HG02623 (cell line): ENCODE results near the gene CFAP20DC.
"Not testable (repeated sequence)": the region's sequence is repeated elsewhere in the genome, so short reads cannot be mapped to it uniquely, and the experiment has no call there.

Experiments
- ATAC-seq: cut with Tn5 transposase; IDR thresholded peaks from one replicate; pipeline ENCODE4 v1.9.1; 2021; ENCODE audit warnings: moderate library complexity; ENCODE audit not compliant: unreplicated experiment

The CFAP20DC gene

DNA sequence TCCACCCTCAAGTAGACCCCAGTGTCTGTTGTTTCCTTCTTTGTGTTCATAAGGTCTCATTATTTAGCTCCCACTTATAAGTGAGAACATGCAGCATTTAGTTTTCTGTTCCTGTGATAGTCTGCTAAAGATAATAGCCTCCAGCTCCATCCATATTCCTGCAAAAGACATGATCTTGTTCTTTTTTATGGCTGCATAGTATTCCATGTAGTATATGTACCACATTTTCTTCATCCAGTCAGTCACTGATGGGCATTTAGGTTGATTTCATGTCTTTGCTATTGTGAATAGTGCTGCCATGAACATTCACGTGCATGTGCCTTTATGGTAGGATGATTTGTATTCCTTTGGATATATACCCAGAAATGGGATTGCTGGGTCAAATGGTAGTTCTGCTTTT lies 82.0 kb downstream of the CFAP20DC start:
- not testable (repeated sequence) for ATAC-seq

DNA sequence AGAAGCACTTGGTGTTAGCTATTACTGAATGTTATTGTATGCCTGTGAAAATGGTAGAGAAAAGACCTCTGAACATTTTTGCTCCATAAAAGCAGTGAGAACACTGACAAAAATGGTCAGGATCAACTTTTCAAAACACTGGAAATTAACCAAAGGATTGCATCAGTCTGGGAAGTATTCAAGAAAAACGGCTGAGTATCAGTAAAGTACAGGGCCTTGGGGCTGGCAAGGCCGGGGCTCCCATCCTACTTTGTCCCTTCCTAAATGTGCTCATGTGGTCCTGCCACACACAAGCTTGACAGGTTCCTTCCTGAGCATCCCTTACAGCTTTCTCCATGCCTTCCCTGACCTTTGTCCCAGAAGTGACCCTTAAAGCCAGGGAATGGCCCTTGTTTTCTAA lies 84.0 kb downstream of the CFAP20DC start:
- ATAC-seq: no peak

DNA sequence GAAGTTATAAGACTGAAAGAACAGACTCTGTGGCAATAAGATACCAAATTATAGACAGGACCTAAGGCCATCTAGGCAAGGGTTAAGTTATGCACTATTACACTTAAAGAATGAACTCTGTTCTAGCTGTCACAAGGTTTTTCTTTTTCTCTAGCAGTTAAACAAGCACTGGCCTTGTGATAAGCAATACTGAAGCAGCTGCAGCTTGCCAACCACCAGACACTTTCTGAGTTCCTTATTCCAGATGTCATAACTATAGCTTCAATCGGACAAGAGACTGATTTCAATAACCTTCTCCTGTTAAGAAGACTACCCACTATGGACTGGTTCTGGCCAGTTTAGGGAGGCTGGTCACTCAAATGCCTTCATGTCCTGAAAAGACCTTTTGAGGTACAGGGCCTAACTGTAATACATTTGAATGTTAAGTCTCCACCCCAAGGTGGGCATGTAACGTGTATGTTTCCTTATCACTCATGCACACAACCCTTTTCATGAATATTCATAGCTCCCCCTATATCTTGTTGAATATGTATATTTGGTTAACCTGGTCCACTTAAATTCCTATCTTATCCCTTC lies 85.8 kb downstream of the CFAP20DC start:
- ATAC-seq: no peak

DNA sequence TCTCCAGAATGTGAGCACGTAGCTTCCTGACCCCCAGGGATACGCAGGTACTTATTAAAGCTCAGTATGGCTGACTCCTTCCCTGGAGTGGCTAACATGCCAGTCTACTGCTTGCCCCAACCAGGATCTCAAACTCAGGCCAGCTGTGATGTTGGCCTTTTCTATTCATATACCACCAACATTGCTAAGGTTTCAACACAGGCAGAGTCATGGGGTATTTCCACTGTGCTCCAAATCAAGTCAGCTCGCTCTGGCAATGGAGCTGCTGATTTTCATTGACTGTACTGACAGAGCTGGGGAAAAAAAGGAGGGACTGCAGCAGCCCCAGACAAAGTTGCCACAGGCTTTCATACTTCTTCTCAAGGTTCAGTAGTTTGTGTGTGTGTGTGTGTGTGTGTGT lies 87.0 kb downstream of the CFAP20DC start:
- no peak for ATAC-seq

DNA sequence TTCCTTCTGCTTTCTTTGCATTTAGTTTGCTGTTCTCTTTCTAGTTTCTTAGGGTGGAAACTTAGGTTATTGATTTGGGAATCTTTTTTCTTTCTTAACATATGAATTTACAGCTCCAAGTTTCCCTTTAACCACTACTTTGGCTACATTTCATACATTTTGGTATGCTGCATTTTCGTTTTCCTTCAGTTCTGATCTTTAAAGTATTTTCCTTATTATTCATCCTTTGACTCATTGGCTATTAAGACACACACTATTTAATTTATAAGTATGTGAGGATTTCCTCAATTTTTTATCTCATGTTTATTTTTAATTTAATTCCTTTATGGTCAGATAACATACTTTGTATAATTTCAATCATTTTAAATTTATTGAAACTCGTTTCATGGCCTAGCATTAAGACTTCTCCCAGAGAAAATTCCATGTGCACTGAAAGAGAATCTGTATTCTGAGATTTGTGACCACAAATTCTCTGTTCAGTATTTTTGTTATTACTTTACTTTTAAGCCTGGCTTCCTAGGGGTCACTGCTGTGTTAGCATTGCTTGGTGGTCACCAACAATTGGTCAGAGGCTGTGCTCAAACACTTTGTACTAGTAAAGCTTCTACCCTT lies 87.7 kb downstream of the CFAP20DC start:
- ATAC-seq: no peak

DNA sequence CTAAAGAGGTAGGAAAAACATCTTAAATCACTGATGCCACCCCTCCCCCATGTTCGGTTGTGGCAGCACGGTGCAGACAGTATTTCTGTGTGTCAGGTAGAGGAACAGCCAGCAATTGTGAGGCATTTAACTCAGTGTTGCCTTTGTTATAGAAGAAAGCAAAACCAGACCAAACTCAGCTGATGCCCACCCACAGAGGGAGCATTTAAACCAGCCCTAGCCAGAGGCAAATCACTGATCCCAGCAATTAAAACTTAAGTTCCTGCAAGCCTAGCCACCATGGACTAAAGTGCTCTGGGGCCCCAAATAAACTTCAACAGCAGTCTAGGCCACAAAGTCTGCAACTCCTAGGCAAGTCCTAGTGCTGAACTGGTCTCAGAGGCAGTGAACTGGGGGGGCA lies 94.5 kb downstream of the CFAP20DC start:
- ATAC-seq: no peak

DNA sequence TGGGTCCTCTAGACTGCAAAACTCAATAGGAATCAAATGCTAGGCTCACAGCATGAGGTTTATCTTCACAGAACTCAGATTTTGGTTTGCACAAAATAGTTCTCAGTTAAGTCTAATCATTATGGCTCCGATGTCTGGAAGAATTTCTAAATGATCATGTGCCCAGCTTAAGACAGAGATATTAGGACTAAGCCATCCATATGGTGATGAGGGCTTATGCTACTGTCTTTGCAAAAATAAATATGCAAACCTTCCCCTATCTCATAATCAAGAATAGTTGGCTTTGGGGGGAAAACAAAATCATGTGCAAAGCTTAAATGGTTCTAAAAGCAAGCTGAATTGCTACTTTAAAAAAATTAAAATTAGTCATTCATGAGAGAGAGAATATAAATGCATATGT lies 96.5 kb downstream of the CFAP20DC start:
- ATAC-seq: no peak

DNA sequence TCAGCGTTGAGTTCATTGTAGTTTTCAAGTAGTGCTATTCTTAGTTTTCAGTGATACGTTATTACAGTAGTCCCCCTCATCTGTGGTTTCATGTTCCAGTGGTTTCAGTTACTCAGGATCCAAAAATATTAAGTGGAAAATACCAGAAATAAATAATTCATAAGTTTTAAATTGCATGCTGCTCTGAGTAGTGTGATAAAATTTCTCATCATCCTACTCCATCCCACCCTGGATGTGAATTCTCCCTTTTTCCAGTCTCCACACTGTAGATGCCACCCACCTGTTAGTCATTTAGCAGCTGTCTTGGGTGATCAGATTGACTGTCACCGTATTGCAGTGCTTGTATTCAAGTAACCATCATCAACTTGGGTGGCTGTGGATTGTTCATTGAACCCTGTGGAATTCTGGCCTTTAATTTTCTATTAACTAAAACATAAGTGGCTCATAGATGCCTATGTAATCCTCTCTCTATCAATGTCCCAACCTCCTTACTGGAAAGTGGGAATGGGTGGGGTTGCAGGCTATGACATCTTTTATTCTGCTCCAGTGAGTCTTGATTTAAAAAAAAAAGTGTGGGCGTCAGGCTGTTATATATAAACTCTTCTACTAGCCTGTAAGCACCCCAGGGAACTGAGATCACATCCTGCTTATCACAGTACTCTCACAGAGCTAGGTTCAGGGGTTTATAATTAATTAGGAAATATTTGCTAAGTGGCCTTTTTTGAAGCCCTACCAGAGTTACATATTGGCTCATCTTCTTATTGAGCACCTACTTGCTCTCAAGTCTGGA lies 97.5 kb downstream of the CFAP20DC start:
- no peak for ATAC-seq

DNA sequence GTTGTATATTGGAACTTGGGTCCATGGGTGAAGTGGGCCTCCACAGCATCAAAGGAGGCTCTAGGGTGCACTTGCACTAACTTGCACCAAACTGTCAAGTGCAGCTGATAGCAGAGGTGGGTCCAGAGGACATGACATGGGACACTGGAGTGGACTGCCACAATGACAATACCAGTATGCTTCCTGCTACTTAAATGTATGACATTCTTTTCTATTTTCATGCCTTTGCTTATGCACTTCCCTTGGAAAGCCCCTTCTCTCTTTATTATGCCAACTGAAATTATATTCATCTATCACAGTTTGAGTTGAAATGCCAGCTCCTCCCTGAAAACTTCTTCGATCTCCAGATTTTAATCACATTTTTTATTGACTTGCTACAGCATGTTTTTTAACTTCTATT lies 101.8 kb downstream of the CFAP20DC start:
- ATAC-seq: no peak

DNA sequence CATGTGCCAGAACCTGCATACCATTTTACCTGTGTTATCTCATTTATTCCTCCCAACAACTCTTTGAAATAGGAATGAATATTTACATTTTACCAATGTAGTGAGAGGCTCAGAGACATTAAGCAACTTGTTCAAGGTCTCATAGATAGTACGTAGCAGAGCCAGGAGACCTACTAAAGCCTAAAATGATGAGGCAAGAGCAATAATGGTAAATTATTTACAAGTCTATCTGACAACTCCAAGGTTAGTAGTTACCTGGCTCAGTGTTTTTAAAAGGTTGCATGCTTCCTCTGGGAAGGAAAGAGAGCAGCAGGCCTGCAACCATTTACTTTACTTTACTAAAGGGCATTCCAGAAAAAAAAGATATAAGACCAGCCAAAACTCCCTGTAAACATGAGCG lies 103.0 kb downstream of the CFAP20DC start:
- no peak for ATAC-seq

DNA sequence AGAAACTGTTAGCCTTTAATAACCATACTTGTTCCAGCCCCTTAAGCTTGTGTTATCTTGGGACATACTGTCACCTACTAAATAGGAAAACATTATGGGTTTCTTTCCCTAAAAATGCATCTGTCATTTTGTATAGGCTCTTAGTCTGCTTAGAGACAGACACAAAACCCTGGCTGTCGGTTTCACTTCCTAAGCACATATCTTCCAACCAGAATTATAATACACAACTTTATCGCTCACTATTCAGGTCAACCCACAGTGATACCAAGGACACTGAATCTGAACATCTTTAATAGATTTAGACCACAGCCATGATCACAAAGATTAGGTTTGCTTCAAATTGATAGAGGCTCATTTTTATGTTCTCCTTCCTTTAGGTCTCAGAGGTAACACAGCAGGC lies 111.8 kb downstream of the CFAP20DC start:
- ATAC-seq: no peak

DNA sequence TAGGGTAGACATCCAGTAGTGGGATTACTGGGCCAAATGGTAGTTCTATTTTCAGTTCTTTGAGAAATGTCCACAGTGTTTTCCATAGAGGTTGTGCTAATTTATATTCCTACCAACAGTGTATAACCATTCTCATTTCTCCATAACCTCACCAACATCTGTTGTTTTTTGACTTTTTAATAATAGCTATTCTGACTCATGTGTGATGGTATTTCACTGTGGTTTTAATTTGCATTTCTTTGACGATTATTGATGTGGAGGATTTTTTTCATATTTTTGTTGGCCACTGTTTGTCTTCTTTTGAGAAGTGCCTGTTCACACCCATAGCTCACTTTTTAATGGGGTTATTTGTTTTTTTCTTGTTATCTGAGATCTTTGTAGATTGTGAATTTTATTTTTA lies 125.2 kb downstream of the CFAP20DC start:
- no peak for ATAC-seq

DNA sequence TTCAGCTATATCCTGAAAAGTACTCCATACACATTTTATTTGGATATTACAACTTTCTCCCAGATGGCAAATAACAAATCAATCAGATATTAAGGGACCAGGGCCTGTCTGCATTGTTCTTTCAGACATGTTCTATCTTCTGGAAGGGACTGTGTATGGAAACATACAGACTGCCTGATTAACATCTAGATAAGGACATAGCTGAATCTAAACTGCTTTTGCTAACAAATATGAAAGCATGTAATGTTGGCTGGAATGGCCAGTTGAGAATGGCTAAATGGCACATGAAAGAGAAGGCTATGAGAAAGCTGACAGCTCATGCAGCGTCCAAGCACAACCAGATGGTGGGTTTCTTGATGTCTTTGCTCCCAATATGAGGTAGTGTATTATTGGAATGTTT lies 149.4 kb downstream of the CFAP20DC start:
- no peak for ATAC-seq

DNA sequence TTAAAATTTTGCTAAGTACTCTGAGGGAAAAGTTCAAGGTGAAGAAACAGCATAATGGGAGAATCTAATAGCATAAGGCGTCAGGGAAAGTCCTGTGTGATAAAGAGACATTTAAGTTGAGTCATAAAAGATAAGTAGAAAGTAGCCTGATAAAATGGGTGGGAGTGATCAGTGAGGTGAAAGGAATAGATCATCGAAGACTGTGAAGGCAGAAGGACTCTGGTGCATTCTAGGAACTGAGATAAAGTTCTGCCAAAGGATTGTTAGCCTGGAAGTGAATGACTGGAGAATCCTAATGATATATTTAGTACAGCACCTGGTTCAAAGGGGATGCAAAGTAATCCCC lies 149.9 kb downstream of the CFAP20DC start:
- no peak for ATAC-seq

DNA sequence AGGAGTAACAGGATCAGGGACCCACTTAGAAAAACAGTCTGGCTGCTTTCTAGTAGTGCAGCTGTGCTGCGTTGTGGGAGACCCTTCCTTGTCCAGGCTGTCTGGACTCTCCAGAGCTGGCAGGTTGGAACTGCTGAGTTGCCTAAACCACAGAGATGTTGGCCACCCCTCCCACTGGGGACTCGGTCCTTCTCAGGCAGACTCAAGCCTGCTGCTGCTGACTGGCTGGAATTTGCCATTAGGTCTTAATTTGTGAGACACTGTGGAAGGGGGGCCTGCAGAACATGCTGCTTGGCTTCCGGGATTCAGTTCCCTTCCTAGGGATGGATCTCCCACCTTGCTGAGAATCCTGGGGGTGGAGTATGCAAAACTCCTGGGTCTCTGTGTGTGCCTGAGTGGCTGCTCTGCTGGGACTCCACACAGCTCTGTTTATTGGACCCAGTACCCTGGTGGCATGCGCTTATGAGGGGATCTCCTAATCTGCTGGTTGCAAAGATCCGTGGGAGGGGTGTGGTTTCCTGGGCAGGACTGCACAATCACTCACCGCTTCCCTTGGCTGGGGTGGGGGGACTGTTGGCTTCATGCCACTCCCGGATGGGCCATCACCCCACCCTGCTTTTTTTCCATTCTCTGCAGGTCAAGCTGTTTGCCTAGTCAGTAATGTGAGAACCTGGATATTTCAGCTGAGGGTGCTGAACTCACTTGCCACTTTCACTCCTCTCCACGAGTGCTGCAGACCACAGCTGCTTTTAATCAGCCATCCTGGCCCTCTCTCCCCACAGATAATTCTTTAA lies 150.5 kb downstream of the CFAP20DC start:
- ATAC-seq: peak; percentile 80

DNA sequence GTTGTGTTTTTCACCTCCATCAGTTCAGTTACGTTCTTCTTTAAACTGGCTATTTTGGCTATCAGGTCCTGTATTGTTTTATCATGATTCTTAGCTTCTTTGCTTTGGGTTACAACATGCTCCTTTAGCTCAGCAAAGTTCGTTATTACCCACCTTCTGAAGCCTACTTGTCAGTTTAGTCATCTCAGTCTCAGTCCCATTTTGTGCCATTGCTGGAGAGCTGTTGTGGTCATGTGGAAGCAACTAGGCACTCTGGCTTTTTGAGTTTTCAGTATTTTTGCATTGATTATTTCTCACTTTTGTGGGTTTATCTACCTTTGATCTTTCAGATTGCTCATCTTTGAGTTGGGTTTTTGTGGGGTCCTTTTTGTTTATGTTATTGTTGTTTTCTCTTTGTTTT lies 151.3 kb downstream of the CFAP20DC start:
- ATAC-seq: no peak

DNA sequence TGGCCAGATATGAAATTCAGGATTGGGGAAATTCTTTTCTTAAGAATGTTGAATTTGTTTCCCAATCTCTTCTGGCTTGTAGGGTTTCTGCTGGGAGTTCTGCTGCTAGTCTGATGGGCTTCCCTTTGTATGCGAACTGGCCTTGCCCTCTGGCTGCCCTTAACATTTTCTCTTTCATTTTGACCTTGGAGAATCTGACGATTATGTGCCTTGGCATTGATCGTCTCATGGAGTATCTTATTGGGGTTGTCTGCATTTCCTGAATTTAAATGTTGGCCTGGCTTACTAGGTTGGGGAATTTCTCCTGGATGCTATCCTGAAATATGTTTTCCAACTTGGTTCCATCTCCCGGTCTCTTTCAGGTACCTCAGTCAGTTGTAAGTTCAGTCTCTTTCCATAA lies 152.2 kb downstream of the CFAP20DC start:
- no peak for ATAC-seq

DNA sequence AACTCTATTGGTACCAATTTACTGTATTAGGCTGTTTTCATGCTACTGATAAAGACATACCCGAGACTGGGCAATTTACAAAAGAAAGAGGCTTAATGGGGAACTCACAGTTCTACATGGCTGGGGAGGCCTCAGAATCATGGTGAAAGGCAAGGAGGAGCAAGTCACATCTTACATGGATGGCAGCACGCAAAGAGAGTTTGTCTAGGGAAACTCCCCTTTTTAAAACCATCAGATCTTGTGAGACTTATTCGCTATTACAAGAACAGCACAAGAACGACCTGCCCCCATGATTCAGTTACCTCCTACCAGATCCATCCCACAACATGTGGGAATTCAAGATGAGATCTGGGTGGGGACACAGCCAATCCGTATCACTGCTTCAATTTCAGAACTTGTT lies 154.1 kb downstream of the CFAP20DC start:
- ATAC-seq: not testable (repeated sequence)

DNA sequence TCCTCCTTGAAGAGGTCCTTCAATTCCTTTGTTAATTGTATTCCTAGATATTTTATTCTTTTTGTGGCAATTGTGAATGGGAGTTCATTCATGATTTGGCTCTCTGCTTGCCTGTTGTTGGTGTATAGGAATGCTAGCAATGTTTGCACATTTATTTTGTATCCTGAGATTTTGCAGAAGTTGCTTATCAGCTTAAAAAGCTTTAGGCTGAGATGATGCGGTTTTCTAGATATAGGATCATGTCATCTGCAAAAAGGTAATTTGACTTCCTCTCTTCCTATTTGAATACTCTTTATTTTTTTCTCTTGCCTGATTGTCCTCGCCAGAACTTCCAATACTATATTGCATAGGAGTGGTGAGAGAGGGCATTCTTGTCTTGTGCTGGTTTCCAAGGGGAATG lies 157.3 kb downstream of the CFAP20DC start:
- not testable (repeated sequence) for ATAC-seq

DNA sequence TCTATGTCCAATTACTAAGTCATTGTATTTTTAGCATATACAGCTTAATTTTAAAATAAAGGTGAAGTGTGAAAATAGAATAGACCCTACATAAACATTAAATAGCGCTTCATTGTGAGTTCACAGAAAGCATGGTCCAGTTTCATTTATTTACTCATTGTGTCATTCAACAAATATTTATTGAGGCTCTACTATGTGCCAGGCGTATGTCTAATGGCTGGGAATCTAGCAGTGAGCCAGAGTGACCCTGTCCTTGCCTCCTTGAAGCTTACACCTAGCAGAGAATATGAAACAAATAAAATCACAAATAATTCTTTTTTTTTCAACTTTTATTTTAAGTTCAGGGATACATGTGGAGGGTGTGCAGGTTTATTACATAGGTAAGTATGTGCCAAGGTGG lies 161.7 kb downstream of the CFAP20DC start:
- no peak for ATAC-seq

DNA sequence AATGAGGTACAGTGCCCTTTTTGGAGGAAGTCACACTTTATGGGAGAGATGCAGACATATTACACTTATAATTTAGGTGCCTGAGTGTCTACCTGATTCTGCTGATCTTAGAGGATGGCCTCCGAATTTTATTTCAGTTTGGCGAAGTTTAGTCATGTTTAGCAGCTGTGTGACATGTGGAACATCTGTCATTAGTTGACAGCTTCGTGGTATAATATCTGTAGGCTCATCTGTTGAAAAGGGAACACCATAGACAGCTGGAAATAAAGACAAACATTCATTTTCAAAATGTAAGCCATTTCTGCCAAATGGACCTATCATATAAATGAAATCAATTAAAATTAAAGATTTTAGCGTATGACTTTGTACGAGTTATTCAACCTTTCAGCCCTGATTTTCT lies 165.4 kb downstream of the CFAP20DC start:
- no peak for ATAC-seq

DNA sequence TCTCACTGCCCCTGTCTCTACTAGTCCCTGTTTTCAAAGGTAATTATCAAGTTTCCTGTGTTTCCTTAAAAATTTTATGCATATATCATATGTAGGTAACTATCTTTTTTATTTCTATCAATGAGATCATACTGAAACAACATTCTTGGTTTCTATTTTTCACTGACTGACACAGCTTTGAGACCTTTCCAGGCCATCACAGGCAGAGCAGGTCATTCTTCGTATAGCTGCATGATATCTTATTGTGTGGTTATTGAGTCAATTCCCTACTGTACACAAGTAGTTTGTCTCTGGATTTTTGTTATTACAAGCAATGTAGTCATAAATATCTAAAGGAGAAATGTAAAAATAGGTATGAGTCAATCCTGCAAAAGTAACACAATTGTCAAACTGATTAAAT lies 169.6 kb downstream of the CFAP20DC start:
- ATAC-seq: no peak
